K562 (cell line): Measurements from ENCODE around the gene DAPK2.

Experiments
- EGR1 ChIP-seq: fragments of 450-650 bp; conservative IDR thresholded peaks from 2 replicates; pipeline ENCODE4 v1.6.1; 2017; ENCODE audit warnings: mild to moderate bottlenecking
- ESRRB ChIP-seq: fragments of 250-450 bp; sonication (Bioruptor Pico); IDR thresholded peaks from 2 replicates; pipeline ENCODE4 v1.5.0; 2020; ENCODE audit warnings: mild to moderate bottlenecking, moderate library complexity, borderline replicate concordance
- KLF16 ChIP-seq: IDR thresholded peaks from 2 replicates; pipeline ENCODE4 v1.6.1; 2016; ENCODE audit warnings: antibody characterized with exemption
- NR1H2 ChIP-seq: sonication (generic); formaldehyde crosslinking; IDR thresholded peaks from 2 replicates; pipeline ENCODE4 v1.4.0; 2020; ENCODE audit warnings: mild to moderate bottlenecking, missing genetic modification reagents
- POLR2A ChIP-seq: fragments of 450-650 bp; conservative IDR thresholded peaks from 2 replicates; pipeline ENCODE4 v1.6.1; 2016
- RNF2 ChIP-seq: sonication (generic); IDR thresholded peaks from 2 replicates; pipeline ENCODE4 v1.6.1; 2016
- SMARCE1 ChIP-seq: fragments of 450-650 bp; IDR thresholded peaks from 2 replicates; pipeline ENCODE4 v1.7.1; 2016; ENCODE audit warnings: mild to moderate bottlenecking
- TEAD4 ChIP-seq, 2 experiments: sonication (generic) in 1 of 2; formaldehyde crosslinking in 1 of 2; IDR thresholded peaks; 2 replicates each; pipeline versions ENCODE4 v1.6.1 to v1.8.0; 2012 to 2022; ENCODE audit warnings: borderline replicate concordance in 1 of 2, inconsistent platforms in 1 of 2, low read length in 1 of 2, mild to moderate bottlenecking in 1 of 2, missing genetic modification reagents in 1 of 2
- THAP12 ChIP-seq: fragments of 250-450 bp; sonication (Bioruptor Pico); IDR thresholded peaks from 2 replicates; pipeline ENCODE4 v1.9.0; 2021; ENCODE audit warnings: mild to moderate bottlenecking, inconsistent platforms
- USF1 ChIP-seq: sonication (generic); formaldehyde crosslinking; IDR thresholded peaks from 2 replicates; pipeline ENCODE4 v1.9.0; 2022; ENCODE audit warnings: mild to moderate bottlenecking, missing genetic modification reagents
- XRCC5 ChIP-seq: fragments of 200-400 bp; formaldehyde crosslinking; IDR thresholded peaks from 2 replicates; pipeline ENCODE4 v1.6.1; 2017; ENCODE audit warnings: low read depth, mild to moderate bottlenecking, low read length
- ZEB2 ChIP-seq: fragments of 450-650 bp; IDR thresholded peaks from 2 replicates; pipeline ENCODE4 v1.6.1; 2016
- ZNF407 ChIP-seq: fragments of 450-650 bp; IDR thresholded peaks from 2 replicates; pipeline ENCODE4 v1.6.1; 2016; ENCODE audit warnings: low read depth
- TF ChIP-seq, protein P1 (sequence below), 3 experiments: IDR thresholded peaks in 2 of 3; conservative IDR thresholded peaks in 1 of 3; 2 replicates each; pipeline ENCODE4 v1.5.1; 2011 to 2012; ENCODE audit warnings: low read length in 3 of 3, mild to moderate bottlenecking in 3 of 3, control low read depth in 2 of 3, improper control_type of control experiment in 1 of 3, inconsistent platforms in 1 of 3, low read depth in 1 of 3, mixed read lengths in 1 of 3, moderate library complexity in 1 of 3; ENCODE audit not compliant: insufficient read depth in 2 of 3

DNA sequence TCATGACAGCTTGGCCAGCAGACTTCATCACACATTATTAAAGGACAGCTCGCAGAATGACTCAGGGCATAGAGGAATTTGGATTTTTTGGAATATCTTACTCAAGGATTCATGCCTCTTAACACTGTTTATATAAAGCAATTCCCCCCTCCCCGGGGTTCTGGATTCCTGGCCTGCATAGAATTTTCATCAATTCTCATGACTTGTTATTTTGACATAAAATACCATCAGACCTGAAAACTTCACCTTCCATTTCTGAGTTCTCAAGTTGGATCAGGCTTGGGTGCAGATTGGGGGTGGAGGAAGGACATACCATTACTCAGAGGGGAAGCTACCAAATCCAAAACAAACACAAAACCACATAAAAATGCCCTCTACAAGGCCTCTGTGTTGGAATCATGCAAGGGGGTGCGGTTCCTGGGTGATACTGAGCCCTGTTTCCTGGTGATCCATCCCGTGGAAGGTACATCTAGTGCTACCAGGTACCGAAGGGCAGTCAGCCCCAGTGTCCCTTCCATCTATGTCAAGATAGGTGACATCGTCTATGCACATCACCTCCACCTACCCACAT is 95.3 kb downstream of the DAPK2 start:
- TF ChIP-seq KLF16 (no peak), USF1 (CRISPR knock-in tag) (no peak), EGR1 (no peak), POLR2A (no peak), ESRRB (no peak), ZEB2 (no peak), SMARCE1 (no peak), ZNF407 (no peak), NR1H2 (CRISPR knock-in tag) (no peak), TEAD4 (IDR thresholded peaks at IDR 0.05; ENCODE audit: low read length) (no peak), TEAD4 (CRISPR knock-in tag; IDR thresholded peaks at IDR 0.05; ENCODE audit: borderline replicate concordance) (no peak), XRCC5 (no peak), THAP12 (CRISPR knock-in tag) (no peak), RNF2 (no peak)
- TF ChIP-seq, protein P1, sequence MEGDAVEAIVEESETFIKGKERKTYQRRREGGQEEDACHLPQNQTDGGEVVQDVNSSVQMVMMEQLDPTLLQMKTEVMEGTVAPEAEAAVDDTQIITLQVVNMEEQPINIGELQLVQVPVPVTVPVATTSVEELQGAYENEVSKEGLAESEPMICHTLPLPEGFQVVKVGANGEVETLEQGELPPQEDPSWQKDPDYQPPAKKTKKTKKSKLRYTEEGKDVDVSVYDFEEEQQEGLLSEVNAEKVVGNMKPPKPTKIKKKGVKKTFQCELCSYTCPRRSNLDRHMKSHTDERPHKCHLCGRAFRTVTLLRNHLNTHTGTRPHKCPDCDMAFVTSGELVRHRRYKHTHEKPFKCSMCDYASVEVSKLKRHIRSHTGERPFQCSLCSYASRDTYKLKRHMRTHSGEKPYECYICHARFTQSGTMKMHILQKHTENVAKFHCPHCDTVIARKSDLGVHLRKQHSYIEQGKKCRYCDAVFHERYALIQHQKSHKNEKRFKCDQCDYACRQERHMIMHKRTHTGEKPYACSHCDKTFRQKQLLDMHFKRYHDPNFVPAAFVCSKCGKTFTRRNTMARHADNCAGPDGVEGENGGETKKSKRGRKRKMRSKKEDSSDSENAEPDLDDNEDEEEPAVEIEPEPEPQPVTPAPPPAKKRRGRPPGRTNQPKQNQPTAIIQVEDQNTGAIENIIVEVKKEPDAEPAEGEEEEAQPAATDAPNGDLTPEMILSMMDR (IDR thresholded peaks at IDR 0.05 in 2 of 3, conservative IDR thresholded peaks at IDR 0.05 in 1 of 3; ENCODE audit: insufficient read depth in 2 of 3, low read depth in 1 of 3, low read length in 3 of 3) = no peak
